HepG2 (cell line): Measurements from ENCODE around the gene PCGF5.

Experiments used
- ELF4 ChIP-seq: sonication (generic); formaldehyde crosslinking; IDR thresholded peaks from 2 replicates; pipeline ENCODE4 v1.5.0; 2020; ENCODE audit warnings: missing genetic modification reagents, mild to moderate bottlenecking, moderate library complexity, borderline replicate concordance
- TCF12 ChIP-seq, 2 experiments: fragments of 450-650 bp in 1 of 2; sonication (generic) in 1 of 2; formaldehyde crosslinking in 1 of 2; IDR thresholded peaks; 2 replicates each; pipeline versions ENCODE4 v1.6.1 to v1.8.0; 2017 to 2022; ENCODE audit warnings: antibody characterized with exemption in 1 of 2, mild to moderate bottlenecking in 1 of 2, missing genetic modification reagents in 1 of 2, moderate library complexity in 1 of 2
- ZBTB1 ChIP-seq: sonication (generic); formaldehyde crosslinking; IDR thresholded peaks from 2 replicates; pipeline ENCODE4 v1.4.0; 2020; ENCODE audit warnings: missing genetic modification reagents, borderline replicate concordance
- ZFX ChIP-seq: sonication (generic); formaldehyde crosslinking; IDR thresholded peaks from 2 replicates; pipeline ENCODE4 v1.4.0; 2020; ENCODE audit warnings: mild to moderate bottlenecking, low read depth, missing genetic modification reagents, moderate library complexity

- TF ChIP-seq TCF12 (IDR thresholded peaks at IDR 0.05), result no peak
- TF ChIP-seq TCF12 (CRISPR knock-in tag; IDR thresholded peaks at IDR 0.05), result no peak
- no peak for TF ChIP-seq ZBTB1 (CRISPR knock-in tag)
- no peak for TF ChIP-seq ELF4 (CRISPR knock-in tag)
- TF ChIP-seq ZFX, result no peak
Observed at GRCh38 chr10:91200314-91201212, 19.9 kb upstream of the PCGF5 start.
